ENCODE measurements around the gene CSNK2A1. TPM values are rescaled to one million over a fixed set of nuclear protein-coding genes. Genes with fewer than 3 reads are reported as not detected.
"Not testable (repeated sequence)": the region's sequence is repeated elsewhere in the genome, so short reads cannot be mapped to it uniquely, and the experiment has no call there.

The CSNK2A1 gene
- polyA plus RNA-seq, 1 donor from 2014 or later, result 255 TPM

GRCh38 chr20:513429-513828 lies 30.2 kb downstream of the CSNK2A1 start:
- no peak overlapping the region for H3K27ac ChIP-seq (ENCODE audit: low read length)
- no peaks in the 10 kb centered on the region for H3K9me2 ChIP-seq (ENCODE audit: insufficient read depth, low read length)
- no peaks in the 10 kb centered on the region for H3K36me3 ChIP-seq (ENCODE audit: insufficient read depth, low read length)
- H3K79me2 ChIP-seq (replicated peaks; ENCODE audit: insufficient read depth, low read length), result peaks cover 98% of the 10 kb centered on the region
- no peak overlapping the region for H3K4me2 ChIP-seq (ENCODE audit: low read length)
- no peak overlapping the region for H3K4me3 ChIP-seq (ENCODE audit: low read length)
- H3K27me3 ChIP-seq (ENCODE audit: insufficient read depth, low read depth, low read length), result no peaks in the 10 kb centered on the region
- no peak overlapping the region for H3K9ac ChIP-seq (ENCODE audit: low read length)
- no peak for TF ChIP-seq CTCF (IDR thresholded peaks at IDR 0.05; ENCODE audit: poor library complexity, severe bottlenecking)
- no peak for TF ChIP-seq REST (IDR thresholded peaks at IDR 0.05; ENCODE audit: borderline replicate concordance)
- no peak for TF ChIP-seq POLR2AphosphoS5 (IDR thresholded peaks at IDR 0.05)
- TF ChIP-seq SMC3 (conservative IDR thresholded peaks at IDR 0.05; ENCODE audit: poor library complexity), result no peak
- no peak for TF ChIP-seq MXI1 (conservative IDR thresholded peaks at IDR 0.05; ENCODE audit: poor library complexity, severe bottlenecking)
- TF ChIP-seq TAF1 (IDR thresholded peaks at IDR 0.05; ENCODE audit: low read depth), result no peak
- no peak for TF ChIP-seq EP300 (conservative IDR thresholded peaks at IDR 0.05; ENCODE audit: poor library complexity, severe bottlenecking)
- TF ChIP-seq EZH2 (IDR thresholded peaks at IDR 0.05; ENCODE audit: borderline replicate concordance, insufficient read depth, low read length, poor library complexity, severe bottlenecking), result no peak
- TF ChIP-seq RAD21 (conservative IDR thresholded peaks at IDR 0.05), result no peak
- H2AFZ ChIP-seq (ENCODE audit: low read depth, low read length), result no peak overlapping the region
- no peaks in the 10 kb centered on the region for H3K9me3 ChIP-seq (ENCODE audit: low read length)
- H4K20me1 ChIP-seq (ENCODE audit: insufficient read depth), result no peaks in the 10 kb centered on the region
- H3F3A ChIP-seq (ENCODE audit: insufficient read depth, low read length, poor library complexity, severe bottlenecking), result peaks cover 2% of the 10 kb centered on the region

GRCh38 chr20:510328-511057 lies 33.1 kb downstream of the CSNK2A1 start:
- not testable (repeated sequence) for H3K9ac ChIP-seq (ENCODE audit: low read length); H2AFZ ChIP-seq (ENCODE audit: low read depth, low read length); H3K9me3 ChIP-seq (ENCODE audit: low read length); H3K36me3 ChIP-seq (ENCODE audit: insufficient read depth, low read length); H3K27me3 ChIP-seq (ENCODE audit: insufficient read depth, low read depth, low read length); H4K20me1 ChIP-seq (ENCODE audit: insufficient read depth); H3F3A ChIP-seq (ENCODE audit: insufficient read depth, low read length, poor library complexity, severe bottlenecking); H3K9me2 ChIP-seq (ENCODE audit: insufficient read depth, low read length); H3K4me2 ChIP-seq (ENCODE audit: low read length); H3K27ac ChIP-seq (ENCODE audit: low read length); H3K4me3 ChIP-seq (ENCODE audit: low read length)
- H3K79me2 ChIP-seq (replicated peaks; ENCODE audit: insufficient read depth, low read length), result peaks cover 71% of the 10 kb centered on the region

GRCh38 chr20:508364-508787 lies 35.2 kb downstream of the CSNK2A1 start:
- H3K9me2 ChIP-seq (ENCODE audit: insufficient read depth, low read length); H3K9ac ChIP-seq (ENCODE audit: low read length); H3K27me3 ChIP-seq (ENCODE audit: insufficient read depth, low read depth, low read length); H3K4me3 ChIP-seq (ENCODE audit: low read length); H3K27ac ChIP-seq (ENCODE audit: low read length); H3F3A ChIP-seq (ENCODE audit: insufficient read depth, low read length, poor library complexity, severe bottlenecking); H3K9me3 ChIP-seq (ENCODE audit: low read length); H2AFZ ChIP-seq (ENCODE audit: low read depth, low read length); H3K36me3 ChIP-seq (ENCODE audit: insufficient read depth, low read length); H3K4me2 ChIP-seq (ENCODE audit: low read length); H4K20me1 ChIP-seq (ENCODE audit: insufficient read depth): not testable (repeated sequence)
- peaks cover 49% of the 10 kb centered on the region for H3K79me2 ChIP-seq (replicated peaks; ENCODE audit: insufficient read depth, low read length)
